A673 (cell line): ENCODE data around the gene SNX8.

Experiments used
- EZH2 ChIP-seq: fragments of 200-600 bp; sonication (generic); IDR thresholded peaks from 2 replicates; pipeline ENCODE4 v1.6.1; 2017; ENCODE audit warnings: borderline replicate concordance, low read depth, mild to moderate bottlenecking, mixed read lengths, antibody characterized with exemption, low read length; ENCODE audit not compliant: poor library complexity, severe bottlenecking
- TF ChIP-seq, protein P1 (sequence below): fragments of 300-800, 200-600 bp; sonication (generic); conservative IDR thresholded peaks from 2 replicates; pipeline ENCODE4 v1.5.1; 2017; ENCODE audit warnings: low read depth, mild to moderate bottlenecking, antibody characterized with exemption, low read length, moderate library complexity, mixed read lengths

DNA sequence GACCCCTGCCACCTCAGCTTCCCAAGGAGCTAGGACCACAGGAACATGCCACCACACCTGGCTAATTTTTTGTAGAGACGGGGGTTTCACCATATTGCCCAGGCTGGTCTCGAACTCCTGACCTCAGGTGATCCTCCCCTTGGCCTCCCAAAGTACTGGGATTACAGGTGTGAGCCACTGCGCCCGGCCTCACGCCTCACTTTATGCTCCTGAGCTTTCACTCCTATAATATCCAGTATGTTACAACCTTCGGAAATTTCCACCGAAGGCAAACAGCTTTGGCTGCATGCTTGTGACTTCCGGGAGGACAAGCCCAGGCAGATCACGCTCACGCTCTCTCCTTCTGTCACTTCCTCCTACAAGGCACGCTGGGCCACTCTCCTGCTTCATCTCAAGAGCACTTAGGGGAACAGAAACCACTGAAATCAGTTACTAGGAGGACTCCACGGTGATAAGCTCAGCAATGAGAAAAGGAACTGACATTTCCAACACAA is 77.1 kb downstream of the SNX8 start:
- TF ChIP-seq, protein P1, sequence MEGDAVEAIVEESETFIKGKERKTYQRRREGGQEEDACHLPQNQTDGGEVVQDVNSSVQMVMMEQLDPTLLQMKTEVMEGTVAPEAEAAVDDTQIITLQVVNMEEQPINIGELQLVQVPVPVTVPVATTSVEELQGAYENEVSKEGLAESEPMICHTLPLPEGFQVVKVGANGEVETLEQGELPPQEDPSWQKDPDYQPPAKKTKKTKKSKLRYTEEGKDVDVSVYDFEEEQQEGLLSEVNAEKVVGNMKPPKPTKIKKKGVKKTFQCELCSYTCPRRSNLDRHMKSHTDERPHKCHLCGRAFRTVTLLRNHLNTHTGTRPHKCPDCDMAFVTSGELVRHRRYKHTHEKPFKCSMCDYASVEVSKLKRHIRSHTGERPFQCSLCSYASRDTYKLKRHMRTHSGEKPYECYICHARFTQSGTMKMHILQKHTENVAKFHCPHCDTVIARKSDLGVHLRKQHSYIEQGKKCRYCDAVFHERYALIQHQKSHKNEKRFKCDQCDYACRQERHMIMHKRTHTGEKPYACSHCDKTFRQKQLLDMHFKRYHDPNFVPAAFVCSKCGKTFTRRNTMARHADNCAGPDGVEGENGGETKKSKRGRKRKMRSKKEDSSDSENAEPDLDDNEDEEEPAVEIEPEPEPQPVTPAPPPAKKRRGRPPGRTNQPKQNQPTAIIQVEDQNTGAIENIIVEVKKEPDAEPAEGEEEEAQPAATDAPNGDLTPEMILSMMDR: no peak
- no peak for TF ChIP-seq EZH2
